HAP-1 (cell line): ENCODE results near the gene FAM216A.
"Not testable (repeated sequence)": the region's sequence is repeated elsewhere in the genome, so short reads cannot be mapped to it uniquely, and the experiment has no call there.

ENCODE experiments used
- DNase-seq, 2 experiments: peaks; one replicate each; pipeline ENCODE4 v3.0.0-alpha.2; 2016 to 2020; ENCODE audit warnings: low spot score in 2 of 2
- H3K27me3 ChIP-seq: fragments of 250-450 bp; sonication (Bioruptor Pico); 2 replicates; pipeline ENCODE4 v1.5.1; 2020; ENCODE audit warnings: low read depth, mild to moderate bottlenecking, moderate library complexity
- H3K36me3 ChIP-seq: fragments of 250-450 bp; sonication (Bioruptor Pico); replicated peaks from 2 replicates; pipeline ENCODE4 v1.5.1; 2020; ENCODE audit warnings: mild to moderate bottlenecking
- H3K4me1 ChIP-seq: fragments of 250-450 bp; sonication (Bioruptor Pico); 2 replicates; pipeline ENCODE4 v1.5.1; 2020; ENCODE audit warnings: mild to moderate bottlenecking
- H3K4me3 ChIP-seq: fragments of 250-450 bp; sonication (Bioruptor Pico); 2 replicates; pipeline ENCODE4 v1.5.1; 2020; ENCODE audit warnings: mild to moderate bottlenecking, moderate library complexity
- H3K9me3 ChIP-seq: fragments of 250-450 bp; sonication (Bioruptor Pico); 2 replicates; pipeline ENCODE4 v1.5.1; 2020; ENCODE audit warnings: mild to moderate bottlenecking, moderate library complexity
- in situ Hi-C: fragments of 300-500 bp; cut with MboI; formaldehyde crosslinking; loops from 3 replicates; pipeline ENCODE4 v1.14.3; 2020; ENCODE audit warnings: low sequenced_read_pairs, inconsistent platforms, mixed read lengths

Gene FAM216A

GRCh38 chr12:110453569-110454296, 14.9 kb upstream of the FAM216A start:
- Histone ChIP-seq H3K36me3 (peaks cover 34% of the 10 kb centered on the region), H3K27me3 (no peaks in the 10 kb centered on the region), H3K4me3 (no peak overlapping the region), H3K4me1 (peaks cover 5% of the 10 kb centered on the region; the same call in 1 of the 2 replicates), H3K9me3 (no peaks in the 10 kb centered on the region)
- DNase-seq, result no peak
- in situ Hi-C loops, result no loop called here

GRCh38 chr12:110458756-110459155, 9.9 kb upstream of the FAM216A start:
- in situ Hi-C loops, result no loop called here

GRCh38 chr12:110461189-110461588, 7.5 kb upstream of the FAM216A start:
- in situ Hi-C loops, result loop anchor here (10.0 kb wide), 2 partner anchors 144 to 364 kb away; no protein-coding TSS in a partner anchor

More at GRCh38 chr12:110458756-110459155, 9.9 kb upstream of the FAM216A start:
- no peaks in the 10 kb centered on the region for H3K27me3 ChIP-seq
- no peak for DNase-seq
- no peak overlapping the region for H3K4me3 ChIP-seq
- H3K9me3 ChIP-seq, result no peaks in the 10 kb centered on the region
- H3K36me3 ChIP-seq, result peaks cover 42% of the 10 kb centered on the region
- H3K4me1 ChIP-seq, result no peaks in the 10 kb centered on the region

GRCh38 chr12:110465024-110465423, 3.6 kb upstream of the FAM216A start:
- DNase-seq, result no peak
- Histone ChIP-seq H3K4me3 (no peak overlapping the region), H3K36me3 (peaks cover 22% of the 10 kb centered on the region), H3K4me1 (peaks cover 12% of the 10 kb centered on the region), H3K27me3 (no peaks in the 10 kb centered on the region), H3K9me3 (no peaks in the 10 kb centered on the region)
- in situ Hi-C loops, result loop anchor here (10.0 kb wide), 2 partner anchors 140 to 360 kb away; no protein-coding TSS in a partner anchor

More at GRCh38 chr12:110461189-110461588, 7.5 kb upstream of the FAM216A start:
- not testable (repeated sequence) for DNase-seq, H3K9me3 ChIP-seq, H3K27me3 ChIP-seq, H3K4me1 ChIP-seq, H3K4me3 ChIP-seq
- peaks cover 38% of the 10 kb centered on the region for H3K36me3 ChIP-seq

- in situ Hi-C loops, result loop anchor here (10.0 kb wide), 2 partner anchors 139 to 359 kb away; no protein-coding TSS in a partner anchor
- not testable (repeated sequence) for H3K4me3 ChIP-seq, DNase-seq, H3K27me3 ChIP-seq, H3K9me3 ChIP-seq
- peaks cover 12% of the 10 kb centered on the region for H3K4me1 ChIP-seq
- peaks cover 14% of the 10 kb centered on the region for H3K36me3 ChIP-seq
These were observed 2.9 kb upstream of the FAM216A start for GRCh38 chr12:110465765-110466164.

GRCh38 chr12:110466791-110467190, 1.9 kb upstream of the FAM216A start:
- Histone ChIP-seq H3K9me3 (no peaks in the 10 kb centered on the region), H3K36me3 (peaks cover 10% of the 10 kb centered on the region), H3K4me1 (peaks cover 12% of the 10 kb centered on the region), H3K27me3 (no peaks in the 10 kb centered on the region), H3K4me3 (peak overlapping the region; percentile 60)
- DNase-seq, result no peak
- in situ Hi-C loops, result loop anchor here (10.0 kb wide), 2 partner anchors 138 to 358 kb away; no protein-coding TSS in a partner anchor

GRCh38 chr12:110467847-110468213, 815 bp upstream of the FAM216A start:
- Histone ChIP-seq H3K27me3 (no peaks in the 10 kb centered on the region), H3K36me3 (peaks cover 10% of the 10 kb centered on the region), H3K4me3 (peak overlapping the region; percentile 60), H3K9me3 (no peaks in the 10 kb centered on the region), H3K4me1 (peaks cover 12% of the 10 kb centered on the region)
- in situ Hi-C loops, result loop anchor here (10.0 kb wide), 2 partner anchors 137 to 357 kb away; no protein-coding TSS in a partner anchor
- no peak for DNase-seq

GRCh38 chr12:110475426-110475825, 6.8 kb downstream of the FAM216A start:
- Histone ChIP-seq H3K4me3 (no peak overlapping the region), H3K27me3 (no peaks in the 10 kb centered on the region), H3K9me3 (no peaks in the 10 kb centered on the region), H3K36me3 (peaks cover 38% of the 10 kb centered on the region), H3K4me1 (peaks cover 7% of the 10 kb centered on the region)
- no peak for DNase-seq
- in situ Hi-C loops, result no loop called here

- no peak for DNase-seq
These were observed 30.5 kb downstream of the FAM216A start for GRCh38 chr12:110498984-110499706.

GRCh38 chr12:110501399-110501751, 32.7 kb downstream of the FAM216A start:
- no peaks in the 10 kb centered on the region for H3K9me3 ChIP-seq
- peaks cover 8% of the 10 kb centered on the region for H3K36me3 ChIP-seq
- peak; percentile 47 to 58 for DNase-seq
- H3K27me3 ChIP-seq, result no peaks in the 10 kb centered on the region
- peak overlapping the region; percentile 93 for H3K4me3 ChIP-seq
- in situ Hi-C loops, result no loop called here
- H3K4me1 ChIP-seq, result peaks cover 21% of the 10 kb centered on the region

More at GRCh38 chr12:110498984-110499706, 30.5 kb downstream of the FAM216A start:
- H3K9me3 ChIP-seq, result no peaks in the 10 kb centered on the region
- H3K4me1 ChIP-seq, result peaks cover 21% of the 10 kb centered on the region
- no peak overlapping the region for H3K4me3 ChIP-seq
- in situ Hi-C loops, result no loop called here
- H3K27me3 ChIP-seq, result no peaks in the 10 kb centered on the region
- peaks cover 29% of the 10 kb centered on the region for H3K36me3 ChIP-seq

- Histone ChIP-seq H3K4me1 (peaks cover 21% of the 10 kb centered on the region), H3K27me3 (no peaks in the 10 kb centered on the region), H3K4me3 (peak within 1 kb of the TSS; percentile 93), H3K9me3 (no peaks in the 10 kb centered on the region), H3K36me3 (peaks cover 4% of the 10 kb centered on the region)
- in situ Hi-C loops, result no loop called here
- peak; percentile 97 to 99 for DNase-seq
These were observed 33.4 kb downstream of the FAM216A start, which contains the start of the genes RAD9B and VPS29 for GRCh38 chr12:110501752-110502738. TSS of gene RAD9B (plus strand) at chr12:110502331. CDS start at chr12:110502338, 7 bp downstream. TSS of gene VPS29 (minus strand) at chr12:110502111. CDS start at chr12:110502051, 60 bp downstream.

GRCh38 chr12:110503432-110503831, 34.8 kb downstream of the FAM216A start:
- in situ Hi-C loops, result no loop called here
- Histone ChIP-seq H3K36me3 (peaks cover 1% of the 10 kb centered on the region), H3K4me3 (no peak overlapping the region), H3K9me3 (no peaks in the 10 kb centered on the region), H3K27me3 (no peaks in the 10 kb centered on the region), H3K4me1 (peaks cover 18% of the 10 kb centered on the region)
- no peak for DNase-seq

- Histone ChIP-seq H3K9me3 (no peaks in the 10 kb centered on the region), H3K4me3 (no peak overlapping the region), H3K36me3 (no peaks in the 10 kb centered on the region), H3K4me1 (peaks cover 3% of the 10 kb centered on the region), H3K27me3 (no peaks in the 10 kb centered on the region)
- in situ Hi-C loops, result no loop called here
- DNase-seq, result no peak
These were observed 36.7 kb downstream of the FAM216A start for GRCh38 chr12:110505332-110505731.
